HG02885 (cell line): Measurements from ENCODE around the gene ZNF619.

Experiments
- ATAC-seq: cut with Tn5 transposase; IDR thresholded peaks from one replicate; pipeline ENCODE4 v1.9.1; 2021; ENCODE audit warnings: mild to moderate bottlenecking; ENCODE audit not compliant: unreplicated experiment, poor library complexity

Gene ZNF619

DNA sequence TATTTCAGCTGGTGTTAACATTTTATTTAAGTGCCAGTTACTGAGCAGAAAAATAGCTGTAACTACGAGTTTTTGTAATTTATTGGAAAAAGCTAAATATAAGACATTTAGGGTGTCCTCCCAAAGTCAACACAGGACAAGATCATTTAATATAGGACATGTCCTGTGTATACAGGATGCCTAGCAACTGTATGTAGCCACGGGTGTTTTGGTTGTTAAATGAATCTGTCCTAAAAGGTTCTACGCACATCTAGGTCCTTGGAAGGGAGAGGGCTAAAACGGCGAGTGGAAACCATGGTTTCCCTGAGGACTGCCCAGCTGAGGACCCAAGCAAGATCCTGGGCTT lies 47.3 kb downstream of the ZNF619 start:
- no peak for ATAC-seq

DNA sequence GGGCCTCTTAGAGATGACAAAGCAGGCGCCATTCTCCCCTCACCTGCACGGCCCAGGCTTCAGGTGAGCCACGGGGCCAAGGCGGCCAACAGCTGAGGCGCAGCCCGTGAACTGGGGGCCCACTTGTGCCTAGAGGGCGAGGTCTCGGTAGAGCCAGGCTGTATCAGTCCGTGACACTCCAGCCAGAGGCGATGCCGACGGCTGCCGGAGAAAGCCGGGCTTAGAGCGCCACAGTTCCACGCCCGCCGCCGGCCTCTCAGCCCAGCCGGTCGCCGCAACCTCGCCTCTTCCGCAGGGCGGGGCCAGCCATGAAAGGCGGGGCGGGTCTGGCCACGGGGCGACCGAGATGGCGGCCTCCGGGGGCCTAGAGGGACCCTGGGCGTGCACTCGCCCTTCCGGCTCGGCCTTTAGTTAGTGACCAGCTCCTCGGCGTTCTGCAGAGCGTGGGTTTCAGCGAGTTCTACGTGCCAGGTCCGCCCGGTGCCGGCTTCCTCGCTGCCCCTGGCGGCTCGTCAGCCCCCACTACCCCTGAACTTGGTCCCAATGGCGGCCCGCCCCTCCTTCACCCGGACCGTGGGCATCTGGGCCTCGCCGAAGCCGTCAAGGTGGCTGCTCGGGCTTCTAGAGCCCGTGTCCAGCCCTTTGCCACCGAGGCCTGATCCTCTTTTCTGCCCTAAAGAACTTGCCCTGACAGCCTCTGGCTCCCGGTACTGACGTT lies 47.8 kb downstream of the ZNF619 start, which contains the start of gene ZNF621:
Gene ZNF621, plus strand, starts transcription at position 393 of the 718 bp plus-strand sequence. CDS start 881 bp downstream, outside the sequence.
- ATAC-seq: peak; percentile 99

DNA sequence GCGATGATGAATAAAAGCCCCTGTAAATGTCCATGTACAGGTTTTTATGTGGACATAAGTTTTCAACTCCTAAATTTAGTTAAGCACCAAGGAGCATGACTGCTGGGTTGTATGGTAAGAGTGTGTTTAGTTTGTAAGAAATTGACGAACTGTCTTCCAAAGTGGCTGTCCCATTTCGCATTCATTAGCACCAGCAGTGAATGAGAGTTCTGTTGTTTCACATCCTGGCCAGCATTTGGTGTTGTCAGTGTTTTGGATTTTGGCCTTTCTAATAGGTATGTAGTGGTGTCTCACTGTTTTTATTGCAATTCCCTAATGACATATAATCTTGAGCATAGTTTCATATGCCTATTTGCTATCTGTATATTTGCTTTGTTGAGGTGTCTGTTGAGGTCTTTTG lies 51.5 kb downstream of the ZNF619 start:
- ATAC-seq: no peak

DNA sequence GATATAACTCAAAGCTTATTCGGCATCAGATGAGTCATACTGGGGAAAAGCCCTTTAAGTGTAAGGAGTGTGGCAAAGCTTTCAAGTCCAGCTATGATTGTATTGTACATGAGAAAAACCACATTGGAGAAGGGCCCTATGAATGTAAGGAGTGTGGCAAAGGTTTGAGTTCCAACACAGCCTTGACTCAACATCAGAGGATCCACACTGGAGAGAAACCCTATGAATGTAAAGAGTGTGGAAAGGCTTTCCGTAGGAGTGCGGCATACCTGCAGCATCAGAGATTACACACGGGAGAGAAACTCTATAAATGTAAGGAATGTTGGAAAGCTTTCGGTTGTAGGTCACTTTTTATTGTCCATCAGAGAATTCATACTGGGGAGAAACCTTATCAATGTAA lies 55.3 kb downstream of the ZNF619 start:
- no peak for ATAC-seq

DNA sequence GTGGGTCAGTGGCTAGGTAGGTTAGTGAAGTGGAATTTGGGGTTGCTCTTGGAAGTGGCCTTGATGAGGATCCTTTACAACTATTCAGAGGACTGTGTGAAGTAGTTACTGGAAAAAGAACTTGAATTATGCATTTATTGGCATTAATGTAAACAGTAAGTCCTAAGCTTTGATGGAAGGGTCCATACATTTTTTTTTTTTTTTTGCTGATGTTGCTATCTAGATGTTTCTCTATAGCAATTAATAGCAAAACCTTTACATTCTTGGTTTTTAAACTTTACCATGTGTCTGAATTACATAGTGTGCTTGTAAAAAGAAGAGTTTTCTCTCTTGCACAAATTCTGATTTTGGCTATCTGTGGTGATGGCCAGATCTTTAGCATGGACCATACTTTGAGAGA lies 57.4 kb downstream of the ZNF619 start:
- no peak for ATAC-seq
